HepG2 (cell line): ENCODE data around the gene MIA2. TPM values are rescaled to one million over a fixed set of nuclear protein-coding genes. Genes with fewer than 3 reads are reported as not detected.
A peak's percentile ranks its signal among the peaks of the same experiment; 100 is the strongest.

ENCODE experiments used
- ATF7-NPFF ChIP-seq: sonication (generic); formaldehyde crosslinking; IDR thresholded peaks from 2 replicates; pipeline ENCODE4 v1.8.1; 2023; ENCODE audit warnings: mild to moderate bottlenecking, low read depth, missing genetic modification reagents, moderate library complexity
- ATM ChIP-seq: fragments of 450-650 bp; IDR thresholded peaks from 2 replicates; pipeline ENCODE4 v1.7.1; 2017; ENCODE audit warnings: mild to moderate bottlenecking, borderline replicate concordance
- DPF2 ChIP-seq: sonication (generic); formaldehyde crosslinking; IDR thresholded peaks from 2 replicates; pipeline ENCODE4 v1.4.0; 2020; ENCODE audit warnings: mild to moderate bottlenecking, low read depth, missing genetic modification reagents, borderline replicate concordance
- FOXP1 ChIP-seq, 2 experiments: fragments of 450-650 bp in 1 of 2; IDR thresholded peaks; 2 replicates each; pipeline ENCODE4 v1.6.1; 2017 to 2018; ENCODE audit warnings: antibody characterized with exemption in 1 of 2
- FUBP1 ChIP-seq: sonication (generic); formaldehyde crosslinking; IDR thresholded peaks from 2 replicates; pipeline ENCODE4 v1.5.1; 2020; ENCODE audit warnings: missing genetic modification reagents, mild to moderate bottlenecking, borderline replicate concordance
- SMARCE1 ChIP-seq: fragments of 450-650 bp; IDR thresholded peaks from 2 replicates; pipeline ENCODE4 v1.6.1; 2017; ENCODE audit warnings: borderline replicate concordance
- SNAPC4 ChIP-seq: sonication (generic); formaldehyde crosslinking; IDR thresholded peaks from 2 replicates; pipeline ENCODE4 v1.4.0; 2020; ENCODE audit warnings: mild to moderate bottlenecking, missing genetic modification reagents
- YEATS4 ChIP-seq: sonication (generic); formaldehyde crosslinking; IDR thresholded peaks from 2 replicates; pipeline ENCODE4 v1.4.0; 2020; ENCODE audit warnings: missing genetic modification reagents, borderline replicate concordance
- ZFP36L1 ChIP-seq: sonication (generic); formaldehyde crosslinking; IDR thresholded peaks from 2 replicates; pipeline ENCODE4 v1.8.0; 2022; ENCODE audit warnings: mild to moderate bottlenecking, missing genetic modification reagents, moderate library complexity
- ZNF121 ChIP-seq: sonication (generic); formaldehyde crosslinking; IDR thresholded peaks from 2 replicates; pipeline ENCODE4 v1.5.0; 2020; ENCODE audit warnings: mild to moderate bottlenecking, missing genetic modification reagents
- ZNF317 ChIP-seq: sonication (generic); formaldehyde crosslinking; IDR thresholded peaks from 2 replicates; pipeline ENCODE4 v1.5.0; 2020; ENCODE audit warnings: mild to moderate bottlenecking, missing genetic modification reagents
- ZNF350 ChIP-seq: sonication (generic); formaldehyde crosslinking; IDR thresholded peaks from 2 replicates; pipeline ENCODE4 v1.4.0; 2020; ENCODE audit warnings: mild to moderate bottlenecking, low read depth, missing genetic modification reagents, borderline replicate concordance
- ZNF432 ChIP-seq: sonication (generic); formaldehyde crosslinking; IDR thresholded peaks from 2 replicates; pipeline ENCODE4 v1.5.0; 2020; ENCODE audit warnings: missing genetic modification reagents, mild to moderate bottlenecking, borderline replicate concordance
- ZNF510 ChIP-seq: sonication (generic); formaldehyde crosslinking; IDR thresholded peaks from 2 replicates; pipeline ENCODE4 v1.4.0; 2020; ENCODE audit warnings: low read depth, mild to moderate bottlenecking, missing genetic modification reagents
- ZNF552 ChIP-seq: sonication (generic); formaldehyde crosslinking; IDR thresholded peaks from 2 replicates; pipeline ENCODE4 v1.9.0; 2022; ENCODE audit warnings: missing genetic modification reagents, mild to moderate bottlenecking, borderline replicate concordance
- ZNF746 ChIP-seq: sonication (generic); formaldehyde crosslinking; IDR thresholded peaks from 2 replicates; pipeline ENCODE4 v1.8.0; 2022; ENCODE audit warnings: mild to moderate bottlenecking, missing genetic modification reagents
- polyA plus RNA-seq, 8 experiments: library from polyadenylated mRNA; depleted of rRNA in 3 of 8; stranded (reverse) in 7 of 8; unstranded in 1 of 8; fragments of >200 nt; fragmentation: Illumina TruSeq in 4 of 8; extraction: Trizol in 4 of 8; gene quantifications; 2 replicates each; pipeline versions ENCODE4 v1.2.1 to v1.2.3, GENCODE V29; 2011 to 2016; ENCODE audit warnings: low read depth in 4 of 8, missing spikeins in 1 of 8, mixed read lengths in 1 of 8; ENCODE audit not compliant: insufficient read depth in 1 of 8
- total RNA-seq, 5 experiments: library from RNA; depleted of rRNA; stranded (reverse); fragments of >200 nt; fragmentation: Illumina TruSeq; extraction: Trizol; gene quantifications; 2 replicates each; pipeline ENCODE4 v1.2.3, GENCODE V29; 2016; ENCODE audit warnings: low read depth in 1 of 5
- TF ChIP-seq, protein P1 (sequence below): sonication (generic); formaldehyde crosslinking; IDR thresholded peaks from 2 replicates; pipeline ENCODE4 v1.4.0; 2020; ENCODE audit warnings: missing genetic modification reagents
- TF ChIP-seq, protein P2 (sequence below): sonication (generic); formaldehyde crosslinking; IDR thresholded peaks from 2 replicates; pipeline ENCODE4 v1.4.0; 2020; ENCODE audit warnings: mild to moderate bottlenecking, missing genetic modification reagents
- TF ChIP-seq, protein P3 (sequence below): sonication (generic); formaldehyde crosslinking; IDR thresholded peaks from 2 replicates; pipeline ENCODE4 v1.5.0; 2020; ENCODE audit warnings: mild to moderate bottlenecking, low read depth, missing genetic modification reagents, borderline replicate concordance

Gene MIA2
- total and polyA plus RNA-seq, 2 of the 13 experiments (the other 11 are each of a cell fraction or from before 2014, with no cell fraction given) = 134 to 158 TPM

DNA sequence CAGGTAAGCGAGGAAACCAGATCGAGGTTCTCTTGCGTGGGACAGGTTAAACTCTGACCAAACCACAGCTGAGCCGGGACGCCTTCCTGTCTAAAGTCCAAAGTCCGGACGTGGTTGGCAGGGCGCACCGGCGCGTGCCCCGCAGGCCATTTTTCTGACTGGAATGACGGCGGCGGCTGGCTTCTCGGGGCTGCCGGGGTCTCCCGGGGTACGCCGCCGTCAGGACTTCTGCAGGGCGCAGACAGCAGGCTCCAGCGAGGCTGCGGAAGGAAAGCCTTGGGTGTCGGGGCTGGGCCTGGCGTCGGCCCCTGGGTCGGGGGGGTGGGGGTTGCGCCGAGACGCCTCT is 32.8 kb downstream of the MIA2 start (continued):
- TF ChIP-seq, protein P1, sequence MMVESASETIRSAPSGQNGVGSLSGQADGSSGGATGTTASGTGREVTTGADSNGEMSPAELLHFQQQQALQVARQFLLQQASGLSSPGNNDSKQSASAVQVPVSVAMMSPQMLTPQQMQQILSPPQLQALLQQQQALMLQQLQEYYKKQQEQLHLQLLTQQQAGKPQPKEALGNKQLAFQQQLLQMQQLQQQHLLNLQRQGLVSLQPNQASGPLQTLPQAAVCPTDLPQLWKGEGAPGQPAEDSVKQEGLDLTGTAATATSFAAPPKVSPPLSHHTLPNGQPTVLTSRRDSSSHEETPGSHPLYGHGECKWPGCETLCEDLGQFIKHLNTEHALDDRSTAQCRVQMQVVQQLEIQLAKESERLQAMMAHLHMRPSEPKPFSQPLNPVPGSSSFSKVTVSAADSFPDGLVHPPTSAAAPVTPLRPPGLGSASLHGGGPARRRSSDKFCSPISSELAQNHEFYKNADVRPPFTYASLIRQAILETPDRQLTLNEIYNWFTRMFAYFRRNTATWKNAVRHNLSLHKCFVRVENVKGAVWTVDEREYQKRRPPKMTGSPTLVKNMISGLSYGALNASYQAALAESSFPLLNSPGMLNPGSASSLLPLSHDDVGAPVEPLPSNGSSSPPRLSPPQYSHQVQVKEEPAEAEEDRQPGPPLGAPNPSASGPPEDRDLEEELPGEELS (CRISPR knock-in tag) = peak; percentile 88
- no peak for TF ChIP-seq FOXP1 (IDR thresholded peaks at IDR 0.05)
- peak; percentile 73 for TF ChIP-seq FOXP1 (CRISPR knock-in tag; IDR thresholded peaks at IDR 0.05)
- TF ChIP-seq ZNF121 (CRISPR knock-in tag) = peak; percentile 92
- peak; percentile 76 for TF ChIP-seq ZNF746 (CRISPR knock-in tag)
- no peak for TF ChIP-seq ATM
- TF ChIP-seq ZFP36L1 = peak; percentile 85
- peak; percentile 90; the same call in 1 of the 2 replicates for TF ChIP-seq DPF2 (CRISPR knock-in tag)
- peak; percentile 99 for TF ChIP-seq ZNF350
- peak; percentile 86; the same call in 1 of the 2 replicates for TF ChIP-seq ZNF317
- TF ChIP-seq ZNF552 (CRISPR knock-in tag) = peak; percentile 79; the same call in 1 of the 2 replicates
- peak; percentile 97 for TF ChIP-seq ATF7-NPFF (CRISPR knock-in tag)
- TF ChIP-seq SNAPC4 (CRISPR knock-in tag) = no peak; the same call in 1 of the 2 replicates
- TF ChIP-seq, protein P2, sequence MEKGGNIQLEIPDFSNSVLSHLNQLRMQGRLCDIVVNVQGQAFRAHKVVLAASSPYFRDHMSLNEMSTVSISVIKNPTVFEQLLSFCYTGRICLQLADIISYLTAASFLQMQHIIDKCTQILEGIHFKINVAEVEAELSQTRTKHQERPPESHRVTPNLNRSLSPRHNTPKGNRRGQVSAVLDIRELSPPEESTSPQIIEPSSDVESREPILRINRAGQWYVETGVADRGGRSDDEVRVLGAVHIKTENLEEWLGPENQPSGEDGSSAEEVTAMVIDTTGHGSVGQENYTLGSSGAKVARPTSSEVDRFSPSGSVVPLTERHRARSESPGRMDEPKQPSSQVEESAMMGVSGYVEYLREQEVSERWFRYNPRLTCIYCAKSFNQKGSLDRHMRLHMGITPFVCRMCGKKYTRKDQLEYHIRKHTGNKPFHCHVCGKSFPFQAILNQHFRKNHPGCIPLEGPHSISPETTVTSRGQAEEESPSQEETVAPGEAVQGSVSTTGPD = peak; percentile 94
- no peak for TF ChIP-seq SMARCE1
- TF ChIP-seq ZNF432 (CRISPR knock-in tag) = 0 out of 2 replicates have a peak, but pooled peaks have one; percentile 3
- peak; percentile 99 for TF ChIP-seq YEATS4 (CRISPR knock-in tag)
- TF ChIP-seq FUBP1 (CRISPR knock-in tag) = peak; percentile 91; the same call in 1 of the 2 replicates
- TF ChIP-seq ZNF510 = peak; percentile 98
- TF ChIP-seq, protein P3, sequence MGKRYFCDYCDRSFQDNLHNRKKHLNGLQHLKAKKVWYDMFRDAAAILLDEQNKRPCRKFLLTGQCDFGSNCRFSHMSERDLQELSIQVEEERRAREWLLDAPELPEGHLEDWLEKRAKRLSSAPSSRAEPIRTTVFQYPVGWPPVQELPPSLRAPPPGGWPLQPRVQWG (CRISPR knock-in tag) = no peak
